ENCODE measurements around the gene ULBP3. TPM values are rescaled to one million over a fixed set of nuclear protein-coding genes. Genes with fewer than 3 reads are reported as not detected.

The ULBP3 gene
- polyA plus RNA-seq, 1 donor from 2014 or later: 2.2 TPM

DNA sequence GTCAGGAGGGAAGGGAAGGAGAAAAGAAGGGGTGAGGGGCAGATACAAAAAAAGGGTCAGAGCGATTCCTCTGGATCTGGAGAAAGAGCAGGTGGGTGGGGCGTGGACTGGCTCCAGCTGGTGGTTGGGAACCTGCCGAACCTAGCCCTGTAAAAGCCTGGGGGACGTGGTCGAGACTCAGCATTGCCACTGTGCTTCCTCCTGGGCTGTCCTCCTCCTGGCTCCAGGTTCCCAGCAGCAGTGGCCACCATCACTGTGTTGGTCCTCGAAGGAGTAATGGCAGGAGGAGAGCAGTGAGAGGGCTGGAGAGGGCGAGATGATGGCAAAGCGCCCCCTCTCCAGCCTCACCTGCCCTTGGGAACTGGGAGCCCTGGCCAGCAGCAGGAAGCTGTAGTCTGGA is 40.1 kb downstream of the ULBP3 start:
- Histone ChIP-seq H3K27ac (ENCODE audit: low read length) (no peak overlapping the region), H3K79me2 (replicated peaks; ENCODE audit: insufficient read depth, low read length) (no peaks in the 10 kb centered on the region), H4K20me1 (ENCODE audit: insufficient read depth) (no peaks in the 10 kb centered on the region), H3F3A (ENCODE audit: insufficient read depth, low read length, poor library complexity, severe bottlenecking) (no peaks in the 10 kb centered on the region), H3K9me3 (ENCODE audit: low read length) (no peaks in the 10 kb centered on the region), H3K36me3 (ENCODE audit: insufficient read depth, low read length) (no peaks in the 10 kb centered on the region), H3K4me2 (ENCODE audit: low read length) (no peak overlapping the region), H3K9ac (ENCODE audit: low read length) (no peak overlapping the region), H3K4me3 (ENCODE audit: low read length) (no peak overlapping the region), H3K27me3 (ENCODE audit: insufficient read depth, low read depth, low read length) (peaks cover 26% of the 10 kb centered on the region), H3K9me2 (ENCODE audit: insufficient read depth, low read length) (no peaks in the 10 kb centered on the region), H2AFZ (ENCODE audit: low read depth, low read length) (no peak overlapping the region)
- TF ChIP-seq TAF1 (IDR thresholded peaks at IDR 0.05; ENCODE audit: low read depth): no peak
- TF ChIP-seq, protein P1, sequence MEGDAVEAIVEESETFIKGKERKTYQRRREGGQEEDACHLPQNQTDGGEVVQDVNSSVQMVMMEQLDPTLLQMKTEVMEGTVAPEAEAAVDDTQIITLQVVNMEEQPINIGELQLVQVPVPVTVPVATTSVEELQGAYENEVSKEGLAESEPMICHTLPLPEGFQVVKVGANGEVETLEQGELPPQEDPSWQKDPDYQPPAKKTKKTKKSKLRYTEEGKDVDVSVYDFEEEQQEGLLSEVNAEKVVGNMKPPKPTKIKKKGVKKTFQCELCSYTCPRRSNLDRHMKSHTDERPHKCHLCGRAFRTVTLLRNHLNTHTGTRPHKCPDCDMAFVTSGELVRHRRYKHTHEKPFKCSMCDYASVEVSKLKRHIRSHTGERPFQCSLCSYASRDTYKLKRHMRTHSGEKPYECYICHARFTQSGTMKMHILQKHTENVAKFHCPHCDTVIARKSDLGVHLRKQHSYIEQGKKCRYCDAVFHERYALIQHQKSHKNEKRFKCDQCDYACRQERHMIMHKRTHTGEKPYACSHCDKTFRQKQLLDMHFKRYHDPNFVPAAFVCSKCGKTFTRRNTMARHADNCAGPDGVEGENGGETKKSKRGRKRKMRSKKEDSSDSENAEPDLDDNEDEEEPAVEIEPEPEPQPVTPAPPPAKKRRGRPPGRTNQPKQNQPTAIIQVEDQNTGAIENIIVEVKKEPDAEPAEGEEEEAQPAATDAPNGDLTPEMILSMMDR (IDR thresholded peaks at IDR 0.05; ENCODE audit: poor library complexity, severe bottlenecking): no peak
- TF ChIP-seq EZH2 (IDR thresholded peaks at IDR 0.05; ENCODE audit: borderline replicate concordance, insufficient read depth, low read length, poor library complexity, severe bottlenecking): no peak
- TF ChIP-seq, protein P2, sequence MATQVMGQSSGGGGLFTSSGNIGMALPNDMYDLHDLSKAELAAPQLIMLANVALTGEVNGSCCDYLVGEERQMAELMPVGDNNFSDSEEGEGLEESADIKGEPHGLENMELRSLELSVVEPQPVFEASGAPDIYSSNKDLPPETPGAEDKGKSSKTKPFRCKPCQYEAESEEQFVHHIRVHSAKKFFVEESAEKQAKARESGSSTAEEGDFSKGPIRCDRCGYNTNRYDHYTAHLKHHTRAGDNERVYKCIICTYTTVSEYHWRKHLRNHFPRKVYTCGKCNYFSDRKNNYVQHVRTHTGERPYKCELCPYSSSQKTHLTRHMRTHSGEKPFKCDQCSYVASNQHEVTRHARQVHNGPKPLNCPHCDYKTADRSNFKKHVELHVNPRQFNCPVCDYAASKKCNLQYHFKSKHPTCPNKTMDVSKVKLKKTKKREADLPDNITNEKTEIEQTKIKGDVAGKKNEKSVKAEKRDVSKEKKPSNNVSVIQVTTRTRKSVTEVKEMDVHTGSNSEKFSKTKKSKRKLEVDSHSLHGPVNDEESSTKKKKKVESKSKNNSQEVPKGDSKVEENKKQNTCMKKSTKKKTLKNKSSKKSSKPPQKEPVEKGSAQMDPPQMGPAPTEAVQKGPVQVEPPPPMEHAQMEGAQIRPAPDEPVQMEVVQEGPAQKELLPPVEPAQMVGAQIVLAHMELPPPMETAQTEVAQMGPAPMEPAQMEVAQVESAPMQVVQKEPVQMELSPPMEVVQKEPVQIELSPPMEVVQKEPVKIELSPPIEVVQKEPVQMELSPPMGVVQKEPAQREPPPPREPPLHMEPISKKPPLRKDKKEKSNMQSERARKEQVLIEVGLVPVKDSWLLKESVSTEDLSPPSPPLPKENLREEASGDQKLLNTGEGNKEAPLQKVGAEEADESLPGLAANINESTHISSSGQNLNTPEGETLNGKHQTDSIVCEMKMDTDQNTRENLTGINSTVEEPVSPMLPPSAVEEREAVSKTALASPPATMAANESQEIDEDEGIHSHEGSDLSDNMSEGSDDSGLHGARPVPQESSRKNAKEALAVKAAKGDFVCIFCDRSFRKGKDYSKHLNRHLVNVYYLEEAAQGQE (IDR thresholded peaks at IDR 0.05; ENCODE audit: borderline replicate concordance): no peak
- TF ChIP-seq MXI1 (conservative IDR thresholded peaks at IDR 0.05; ENCODE audit: poor library complexity, severe bottlenecking): no peak
- no peak for TF ChIP-seq EP300 (conservative IDR thresholded peaks at IDR 0.05; ENCODE audit: poor library complexity, severe bottlenecking)
- TF ChIP-seq RAD21 (conservative IDR thresholded peaks at IDR 0.05): no peak
- TF ChIP-seq SMC3 (conservative IDR thresholded peaks at IDR 0.05; ENCODE audit: poor library complexity): no peak
- TF ChIP-seq POLR2AphosphoS5 (IDR thresholded peaks at IDR 0.05): no peak

DNA sequence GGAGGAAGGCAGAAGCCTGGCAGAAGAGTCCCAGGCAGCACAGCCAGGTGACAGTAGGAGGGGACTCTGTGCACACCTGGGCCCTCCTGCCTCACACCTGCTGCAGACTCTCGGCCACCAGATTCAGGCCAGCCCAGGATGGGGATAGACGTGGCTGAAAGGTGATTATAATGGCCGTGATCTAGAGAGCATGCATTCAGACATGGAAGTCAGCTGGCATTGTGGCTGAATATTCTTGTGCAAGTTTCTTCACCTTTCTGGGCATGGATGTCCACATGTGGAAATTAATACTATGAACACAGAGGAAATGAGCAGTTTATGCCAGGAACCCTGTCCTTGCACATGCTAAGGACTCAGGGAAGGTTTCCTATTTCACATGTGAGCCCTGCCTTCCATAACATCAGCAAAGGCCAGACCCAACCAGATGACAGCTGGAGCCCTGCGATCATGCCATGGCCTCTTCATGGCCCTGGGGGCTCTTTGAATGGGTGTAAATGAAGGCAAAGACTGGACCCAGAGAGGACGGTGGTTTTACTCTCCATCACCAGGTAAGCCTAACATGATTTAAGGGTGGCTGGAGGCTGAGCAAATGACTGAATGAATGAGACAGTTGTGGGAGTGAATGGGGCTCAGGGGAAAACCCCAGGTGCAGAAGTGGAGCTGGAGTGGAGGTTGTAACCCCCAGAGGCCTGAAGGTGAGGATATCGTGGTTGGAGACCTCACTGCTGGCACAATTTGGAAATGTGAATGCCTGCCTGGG is 40.9 kb downstream of the ULBP3 start:
- Histone ChIP-seq H2AFZ (ENCODE audit: low read depth, low read length) (no peak overlapping the region), H3K9ac (ENCODE audit: low read length) (no peak overlapping the region), H3K27me3 (ENCODE audit: insufficient read depth, low read depth, low read length) (peaks cover 21% of the 10 kb centered on the region), H3K4me2 (ENCODE audit: low read length) (no peak overlapping the region), H3K9me2 (ENCODE audit: insufficient read depth, low read length) (no peaks in the 10 kb centered on the region), H3K79me2 (replicated peaks; ENCODE audit: insufficient read depth, low read length) (no peaks in the 10 kb centered on the region), H3F3A (ENCODE audit: insufficient read depth, low read length, poor library complexity, severe bottlenecking) (no peaks in the 10 kb centered on the region), H3K27ac (ENCODE audit: low read length) (no peak overlapping the region), H3K9me3 (ENCODE audit: low read length) (no peaks in the 10 kb centered on the region), H3K36me3 (ENCODE audit: insufficient read depth, low read length) (no peaks in the 10 kb centered on the region), H3K4me3 (ENCODE audit: low read length) (no peak overlapping the region), H4K20me1 (ENCODE audit: insufficient read depth) (no peaks in the 10 kb centered on the region)
- no peak for TF ChIP-seq TAF1 (IDR thresholded peaks at IDR 0.05; ENCODE audit: low read depth)
- no peak for TF ChIP-seq MXI1 (conservative IDR thresholded peaks at IDR 0.05; ENCODE audit: poor library complexity, severe bottlenecking)
- TF ChIP-seq POLR2AphosphoS5 (IDR thresholded peaks at IDR 0.05): no peak
- TF ChIP-seq SMC3 (conservative IDR thresholded peaks at IDR 0.05; ENCODE audit: poor library complexity): no peak
- TF ChIP-seq RAD21 (conservative IDR thresholded peaks at IDR 0.05): no peak
- TF ChIP-seq, protein P2 (IDR thresholded peaks at IDR 0.05; ENCODE audit: borderline replicate concordance): no peak
- TF ChIP-seq, protein P1 (IDR thresholded peaks at IDR 0.05; ENCODE audit: poor library complexity, severe bottlenecking): no peak
- no peak for TF ChIP-seq EZH2 (IDR thresholded peaks at IDR 0.05; ENCODE audit: borderline replicate concordance, insufficient read depth, low read length, poor library complexity, severe bottlenecking)
- TF ChIP-seq EP300 (conservative IDR thresholded peaks at IDR 0.05; ENCODE audit: poor library complexity, severe bottlenecking): no peak
